ENCODE results near the gene PDGFC. TPM values are rescaled to one million over a fixed set of nuclear protein-coding genes. Genes with fewer than 3 reads are reported as not detected.

Gene PDGFC
- total and polyA plus RNA-seq, 2 of the 13 experiments (the other 11 are each of a cell fraction or from before 2014, with no cell fraction given), result 4.6 to 9.1 TPM

GRCh38 chr4:156953951-156954350, 17.6 kb downstream of the PDGFC start:
- Histone ChIP-seq H3K27me3 (ENCODE audit: control insufficient read depth in 1 of 2, insufficient read depth in 2 of 2, low read length in 2 of 2) (no peaks in the 10 kb centered on the region), H3K4me1 (ENCODE audit: insufficient read depth, low read length) (peaks cover 37% of the 10 kb centered on the region), H4K20me1 (ENCODE audit: insufficient read depth, low read length) (no peaks in the 10 kb centered on the region), H2AFZ (ENCODE audit: low read length) (no peak overlapping the region), H3K4me2 (ENCODE audit: low read depth, low read length) (no peak overlapping the region), H3K36me3 (replicated peaks in 1 of 2; ENCODE audit: control insufficient read depth in 1 of 2, insufficient read depth in 2 of 2, low read length in 2 of 2) (no peaks in the 10 kb centered on the region), H3K9me3 (ENCODE audit: low read length) (no peaks in the 10 kb centered on the region), H3K79me2 (ENCODE audit: insufficient read depth, low read length) (no peaks in the 10 kb centered on the region), H3K27ac (ENCODE audit: extremely low read length, insufficient read depth, low read length) (no peak overlapping the region), H3K4me3 (replicated peaks in 1 of 3; ENCODE audit: insufficient read depth in 1 of 3, low read depth in 2 of 3, low read length in 3 of 3) (no peak overlapping the region), H3K9ac (ENCODE audit: insufficient read depth, low read depth, low read length) (no peak overlapping the region)
- WGBS (ENCODE audit: low lambda C conversion rate), result 94% methylated on average over 2 of the region's 2 CpGs
- intact Hi-C loops (cut with micrococcal nuclease; ENCODE audit: unreplicated experiment), result no loop called here
- no peak for TF ChIP-seq ELF3 (CRISPR knock-in tag; IDR thresholded peaks at IDR 0.05)
- TF ChIP-seq ATRX (CRISPR knock-in tag; IDR thresholded peaks at IDR 0.05; ENCODE audit: borderline replicate concordance), result no peak
- TF ChIP-seq HNF4A (CRISPR knock-in tag; IDR thresholded peaks at IDR 0.05), result no peak
- no peak for TF ChIP-seq TCF7 (IDR thresholded peaks at IDR 0.05; ENCODE audit: low read depth)
- TF ChIP-seq MATR3 (CRISPR knock-in tag; IDR thresholded peaks at IDR 0.05), result no peak
- no peak for TF ChIP-seq ZMYM3 (CRISPR knock-in tag; IDR thresholded peaks at IDR 0.05)
- no peak for TF ChIP-seq RERE (CRISPR knock-in tag; IDR thresholded peaks at IDR 0.05; ENCODE audit: low read depth)
- no peak for TF ChIP-seq PRDM15 (CRISPR knock-in tag; IDR thresholded peaks at IDR 0.05)
- TF ChIP-seq ZNF563 (CRISPR knock-in tag; IDR thresholded peaks at IDR 0.05), result no peak
- no peak for TF ChIP-seq SMYD3 (CRISPR knock-in tag; IDR thresholded peaks at IDR 0.05)
- no peak for TF ChIP-seq ZNF549 (CRISPR knock-in tag; IDR thresholded peaks at IDR 0.05)
- no peak for TF ChIP-seq EZH2 (conservative IDR thresholded peaks at IDR 0.05; ENCODE audit: low read depth, low read length)
- no peak for TF ChIP-seq ZNF556 (CRISPR knock-in tag; IDR thresholded peaks at IDR 0.05; ENCODE audit: borderline replicate concordance)
- no peak for TF ChIP-seq ONECUT2 (CRISPR knock-in tag; IDR thresholded peaks at IDR 0.05)
- no peak for TF ChIP-seq HINFP (CRISPR knock-in tag; IDR thresholded peaks at IDR 0.05; ENCODE audit: low read depth)
- no peak for TF ChIP-seq ZNF10 (CRISPR knock-in tag; IDR thresholded peaks at IDR 0.05; ENCODE audit: borderline replicate concordance, low read depth)
- DNase-seq (ENCODE audit: low spot score) (no peak), ATAC-seq (no peak), FAIRE-seq (no peak)
- BruUV-seq (replicated peaks), result no TSS peak
- POLR2A ChIA-PET, result no interaction called here
- in situ Hi-C loops (cut with HindIII; ENCODE audit: extremely low pct_ligation_motif_present, low pct_unique_long_range_greater_than_20kb), result loop anchor here (25.0 kb wide), 1 partner anchor 1083 kb away; no protein-coding TSS in a partner anchor
- CTCF ChIA-PET (ENCODE audit: low intra/inter-chr PET ratio, low total read pairs), result no interaction called here

Measured in HepG2 (cell line).